HG02588 (cell line): ENCODE results near the gene NPFFR2.
A peak's percentile ranks its signal among the peaks of the same experiment; 100 is the strongest.
"Not testable (repeated sequence)": the region's sequence is repeated elsewhere in the genome, so short reads cannot be mapped to it uniquely, and the experiment has no call there.

ENCODE experiments used
- ATAC-seq: cut with Tn5 transposase; IDR thresholded peaks from one replicate; pipeline ENCODE4 v1.9.1; 2021; ENCODE audit warnings: mild to moderate bottlenecking, moderate library complexity; ENCODE audit not compliant: unreplicated experiment

The NPFFR2 gene

GRCh38 chr4:72110886-72111285, 79.1 kb downstream of the NPFFR2 start:
- no peak for ATAC-seq

GRCh38 chr4:72111863-72112262, 80.1 kb downstream of the NPFFR2 start:
- ATAC-seq: no peak

GRCh38 chr4:72112514-72113156, 80.8 kb downstream of the NPFFR2 start:
- peak; percentile 95 for ATAC-seq

- ATAC-seq: no peak
These were observed 86.2 kb downstream of the NPFFR2 start for GRCh38 chr4:72118017-72118416.

- ATAC-seq: no peak
These were observed 88.1 kb downstream of the NPFFR2 start for GRCh38 chr4:72119946-72120345.

GRCh38 chr4:72128741-72129140, 96.9 kb downstream of the NPFFR2 start:
- ATAC-seq: no peak

GRCh38 chr4:72136429-72136828, 104.6 kb downstream of the NPFFR2 start:
- no peak for ATAC-seq

- not testable (repeated sequence) for ATAC-seq
These were observed 108.2 kb downstream of the NPFFR2 start for GRCh38 chr4:72139997-72140396.

GRCh38 chr4:72144241-72144640, 112.4 kb downstream of the NPFFR2 start:
- no peak for ATAC-seq

- no peak for ATAC-seq
These were observed 120.9 kb downstream of the NPFFR2 start for GRCh38 chr4:72152731-72153130.

GRCh38 chr4:72153634-72154033, 121.8 kb downstream of the NPFFR2 start:
- ATAC-seq: not testable (repeated sequence)

GRCh38 chr4:72169285-72169684, 137.5 kb downstream of the NPFFR2 start:
- not testable (repeated sequence) for ATAC-seq

GRCh38 chr4:72169861-72170260, 138.1 kb downstream of the NPFFR2 start:
- ATAC-seq: no peak

- ATAC-seq: no peak
These were observed 140.0 kb downstream of the NPFFR2 start for GRCh38 chr4:72171761-72172160.

- no peak for ATAC-seq
These were observed 147.5 kb downstream of the NPFFR2 start for GRCh38 chr4:72179342-72179741.

GRCh38 chr4:72186714-72187113, 154.9 kb downstream of the NPFFR2 start:
- peak; percentile 75 for ATAC-seq

- no peak for ATAC-seq
These were observed 162.2 kb downstream of the NPFFR2 start for GRCh38 chr4:72194046-72194445.

- no peak for ATAC-seq
These were observed 162.7 kb downstream of the NPFFR2 start for GRCh38 chr4:72194453-72194852.
